D341Med (cell line): ENCODE data around the gene ZNF267.
"Not testable (repeated sequence)": the region's sequence is repeated elsewhere in the genome, so short reads cannot be mapped to it uniquely, and the experiment has no call there.

Experiments used
- DNase-seq: peaks from one replicate; pipeline ENCODE4 v3.0.0; 2012; ENCODE audit warnings: low spot score

The ZNF267 gene

GRCh38 chr16:31879937-31880321 is 6.3 kb downstream of the ZNF267 start:
- DNase-seq, result no peak

GRCh38 chr16:31880322-31880979 is 6.8 kb downstream of the ZNF267 start:
- no peak for DNase-seq

GRCh38 chr16:31886227-31886626 is 12.6 kb downstream of the ZNF267 start:
- DNase-seq, result no peak

GRCh38 chr16:31888735-31889134 is 15.1 kb downstream of the ZNF267 start:
- no peak for DNase-seq

- not testable (repeated sequence) for DNase-seq
Observed at GRCh38 chr16:31892111-31892510, 18.5 kb downstream of the ZNF267 start.

- no peak for DNase-seq
Observed at GRCh38 chr16:31893824-31894223, 20.2 kb downstream of the ZNF267 start.

DNA sequence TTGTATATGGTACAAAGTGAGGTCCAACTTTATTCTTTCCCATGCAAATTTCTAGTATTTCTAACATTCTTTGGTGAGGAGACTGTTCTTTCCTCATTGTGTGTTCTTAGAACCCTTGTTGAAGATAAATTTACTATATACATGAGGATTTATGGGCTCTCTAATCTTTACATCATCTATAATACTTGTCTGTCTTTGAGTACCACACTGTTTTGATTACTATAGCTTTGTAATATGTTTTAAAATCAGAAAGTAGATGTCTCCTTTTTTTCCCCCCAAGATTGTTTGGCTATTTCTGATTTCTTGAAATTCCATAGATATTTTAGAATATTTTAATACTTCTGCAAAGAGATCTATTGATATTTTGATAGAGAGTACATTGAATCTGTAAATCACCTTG is 23.7 kb downstream of the ZNF267 start:
- DNase-seq, result no peak

DNA sequence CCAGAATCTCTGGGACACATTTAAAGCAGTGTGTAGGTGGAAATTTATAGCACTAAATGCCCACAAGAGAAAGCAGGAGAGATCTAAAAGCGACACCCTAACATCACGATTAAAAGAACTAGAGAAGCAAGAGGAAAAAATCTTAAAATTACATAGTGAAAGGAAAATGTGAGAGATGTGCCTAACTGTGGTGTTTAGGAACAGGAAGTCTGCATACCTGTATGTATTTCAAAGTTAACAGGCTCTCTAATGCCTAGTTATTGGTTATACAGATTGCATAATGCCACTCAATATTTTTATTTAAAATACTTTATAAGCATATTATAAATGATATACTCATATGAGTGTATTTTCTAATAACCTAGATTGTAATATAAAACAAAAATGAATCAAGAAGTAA is 25.9 kb downstream of the ZNF267 start:
- no peak for DNase-seq

- not testable (repeated sequence) for DNase-seq
Observed at GRCh38 chr16:31904571-31904970, 31.0 kb downstream of the ZNF267 start.

GRCh38 chr16:31913668-31914067 is 40.1 kb downstream of the ZNF267 start:
- no peak for DNase-seq

DNA sequence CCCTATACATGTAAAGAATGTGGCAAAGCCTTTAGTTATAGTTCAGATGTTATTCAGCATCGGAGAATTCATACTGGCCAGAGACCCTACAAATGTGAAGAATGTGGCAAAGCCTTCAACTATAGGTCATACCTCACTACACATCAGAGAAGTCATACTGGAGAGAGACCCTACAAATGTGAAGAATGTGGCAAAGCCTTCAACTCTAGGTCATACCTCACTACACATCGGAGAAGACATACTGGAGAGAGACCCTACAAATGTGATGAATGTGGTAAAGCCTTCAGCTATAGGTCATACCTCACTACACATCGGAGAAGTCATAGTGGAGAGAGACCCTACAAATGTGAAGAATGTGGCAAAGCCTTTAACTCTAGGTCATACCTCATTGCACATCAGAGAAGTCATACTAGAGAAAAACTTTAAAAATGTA is 42.5 kb downstream of the ZNF267 start:
- DNase-seq, result no peak

GRCh38 chr16:31920373-31920772 is 46.8 kb downstream of the ZNF267 start:
- no peak for DNase-seq

DNA sequence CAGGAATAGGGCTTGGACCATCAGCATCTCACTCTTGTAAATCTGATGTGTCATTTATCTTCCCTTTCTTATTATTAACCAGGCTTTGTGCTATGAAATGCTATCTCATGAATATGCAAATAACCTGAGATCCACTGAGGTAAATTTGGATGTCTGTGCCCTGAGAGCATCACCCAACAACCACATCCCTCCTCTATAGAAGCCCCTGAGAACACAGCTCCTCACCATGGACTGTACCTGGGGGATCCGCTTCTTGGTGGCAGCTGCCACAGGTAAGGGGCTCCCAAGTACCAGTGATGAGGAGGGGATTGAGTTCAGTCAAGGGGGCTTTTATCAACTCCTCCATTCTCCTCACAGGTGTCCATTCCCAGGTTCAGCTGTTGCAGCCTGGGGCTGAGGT is 78.2 kb downstream of the ZNF267 start:
- not testable (repeated sequence) for DNase-seq

- not testable (repeated sequence) for DNase-seq
Observed at GRCh38 chr16:31952206-31952605, 78.6 kb downstream of the ZNF267 start.

- DNase-seq, result not testable (repeated sequence)
Observed at GRCh38 chr16:31956221-31956620, 82.6 kb downstream of the ZNF267 start.

DNA sequence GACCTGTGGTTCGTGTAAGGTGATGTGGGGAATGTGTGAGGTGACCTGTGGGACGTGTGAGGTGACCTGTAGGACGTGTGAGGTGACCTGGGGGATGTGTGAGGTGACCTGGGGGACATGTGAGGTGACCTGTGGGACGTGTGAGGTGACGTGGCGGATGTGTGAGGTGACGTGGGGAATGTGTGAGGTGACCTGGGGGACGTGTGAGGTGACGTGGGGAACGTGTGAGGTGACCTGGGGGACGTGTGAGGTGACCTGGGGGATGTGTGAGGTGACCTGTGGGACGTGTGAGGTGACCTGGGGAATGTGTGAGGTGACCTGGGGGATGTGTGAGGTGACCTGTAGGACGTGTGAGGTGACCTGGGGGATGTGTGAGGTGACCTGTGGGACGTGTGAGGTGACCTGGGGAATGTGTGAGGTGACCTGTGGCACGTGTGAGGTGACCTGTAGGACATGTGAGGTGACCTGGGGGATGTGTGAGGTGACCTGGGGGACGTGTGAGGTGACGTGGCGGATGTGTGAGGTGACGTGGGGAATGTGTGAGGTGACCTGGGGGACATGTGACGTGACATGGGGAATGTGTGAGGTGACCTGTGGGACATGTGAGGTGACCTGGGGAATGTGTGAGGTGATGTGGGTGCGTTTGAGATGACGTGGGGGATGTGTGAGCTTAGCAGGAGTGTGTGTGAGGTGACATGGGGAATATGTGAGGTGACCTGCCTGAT is 86.7 kb downstream of the ZNF267 start:
- not testable (repeated sequence) for DNase-seq
